Breast epithelium (tissue), 3 donors: Measurements from ENCODE around the gene TRIM46.

Source experiments
- POLR2AphosphoS5 ChIP-seq, 3 donors: sonication (generic); formaldehyde crosslinking; IDR thresholded peaks; one replicate each; pipeline ENCODE4 v1.6.1; 2017; ENCODE audit warnings: antibody characterized with exemption in 3 of 3
- TF ChIP-seq, protein P1 (sequence below), 3 donors: fragments of 450-650 bp; IDR thresholded peaks; one replicate each; pipeline ENCODE4 v1.5.1; 2016 to 2017; ENCODE audit warnings: antibody characterized with exemption in 3 of 3, mild to moderate bottlenecking in 3 of 3, moderate library complexity in 3 of 3

DNA sequence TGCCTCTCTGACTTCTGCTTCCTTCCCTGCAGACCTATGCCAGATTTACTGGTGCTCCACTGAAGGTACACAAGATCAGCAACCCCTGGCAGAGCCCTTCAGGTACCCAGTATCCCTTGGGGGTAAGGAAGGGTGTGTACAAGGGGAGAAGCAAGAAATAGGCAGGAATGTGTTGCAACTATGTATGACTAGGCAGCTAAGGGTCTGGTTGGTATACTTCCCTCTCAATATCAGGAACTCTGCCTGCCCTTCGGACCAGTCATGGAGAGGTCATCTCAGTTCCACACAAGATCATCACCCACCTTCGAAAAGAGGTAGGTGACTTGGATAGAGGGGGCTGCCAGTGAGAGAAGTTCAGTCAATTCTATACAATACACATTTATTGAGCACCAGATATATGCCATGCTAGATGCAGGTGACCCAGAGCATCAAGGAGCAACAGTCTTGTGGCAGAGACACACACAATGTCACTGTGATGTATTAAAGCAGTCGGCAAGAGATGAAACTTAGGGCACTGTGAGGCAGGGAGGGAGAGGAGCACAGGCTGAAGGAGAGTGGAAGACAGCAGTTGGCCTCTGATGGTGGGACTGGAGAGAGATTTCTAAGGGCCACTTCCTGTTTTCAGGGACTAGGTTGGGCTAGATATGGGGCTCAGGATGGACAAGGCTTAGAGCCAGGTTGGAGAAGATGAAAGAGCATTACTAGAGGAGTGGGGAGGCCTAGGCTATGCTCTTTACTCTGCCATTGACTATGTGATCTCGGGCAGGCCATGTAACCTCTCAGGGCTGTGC lies 36.9 kb downstream of the TRIM46 start:
- TF ChIP-seq, protein P1, sequence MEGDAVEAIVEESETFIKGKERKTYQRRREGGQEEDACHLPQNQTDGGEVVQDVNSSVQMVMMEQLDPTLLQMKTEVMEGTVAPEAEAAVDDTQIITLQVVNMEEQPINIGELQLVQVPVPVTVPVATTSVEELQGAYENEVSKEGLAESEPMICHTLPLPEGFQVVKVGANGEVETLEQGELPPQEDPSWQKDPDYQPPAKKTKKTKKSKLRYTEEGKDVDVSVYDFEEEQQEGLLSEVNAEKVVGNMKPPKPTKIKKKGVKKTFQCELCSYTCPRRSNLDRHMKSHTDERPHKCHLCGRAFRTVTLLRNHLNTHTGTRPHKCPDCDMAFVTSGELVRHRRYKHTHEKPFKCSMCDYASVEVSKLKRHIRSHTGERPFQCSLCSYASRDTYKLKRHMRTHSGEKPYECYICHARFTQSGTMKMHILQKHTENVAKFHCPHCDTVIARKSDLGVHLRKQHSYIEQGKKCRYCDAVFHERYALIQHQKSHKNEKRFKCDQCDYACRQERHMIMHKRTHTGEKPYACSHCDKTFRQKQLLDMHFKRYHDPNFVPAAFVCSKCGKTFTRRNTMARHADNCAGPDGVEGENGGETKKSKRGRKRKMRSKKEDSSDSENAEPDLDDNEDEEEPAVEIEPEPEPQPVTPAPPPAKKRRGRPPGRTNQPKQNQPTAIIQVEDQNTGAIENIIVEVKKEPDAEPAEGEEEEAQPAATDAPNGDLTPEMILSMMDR (IDR thresholded peaks at IDR 0.05) = no peak
- no peak for TF ChIP-seq POLR2AphosphoS5 (IDR thresholded peaks at IDR 0.05)
